GM12873 (cell line): ENCODE measurements around the gene SRCAP.

Source experiments
- TF ChIP-seq, protein P1 (sequence below): IDR thresholded peaks from 2 replicates; pipeline ENCODE4 v1.5.1; 2012; ENCODE audit warnings: low read depth, mild to moderate bottlenecking, moderate library complexity, low read length, control low read depth; ENCODE audit not compliant: insufficient read depth; ENCODE audit errors: missing control alignments

Gene SRCAP

DNA sequence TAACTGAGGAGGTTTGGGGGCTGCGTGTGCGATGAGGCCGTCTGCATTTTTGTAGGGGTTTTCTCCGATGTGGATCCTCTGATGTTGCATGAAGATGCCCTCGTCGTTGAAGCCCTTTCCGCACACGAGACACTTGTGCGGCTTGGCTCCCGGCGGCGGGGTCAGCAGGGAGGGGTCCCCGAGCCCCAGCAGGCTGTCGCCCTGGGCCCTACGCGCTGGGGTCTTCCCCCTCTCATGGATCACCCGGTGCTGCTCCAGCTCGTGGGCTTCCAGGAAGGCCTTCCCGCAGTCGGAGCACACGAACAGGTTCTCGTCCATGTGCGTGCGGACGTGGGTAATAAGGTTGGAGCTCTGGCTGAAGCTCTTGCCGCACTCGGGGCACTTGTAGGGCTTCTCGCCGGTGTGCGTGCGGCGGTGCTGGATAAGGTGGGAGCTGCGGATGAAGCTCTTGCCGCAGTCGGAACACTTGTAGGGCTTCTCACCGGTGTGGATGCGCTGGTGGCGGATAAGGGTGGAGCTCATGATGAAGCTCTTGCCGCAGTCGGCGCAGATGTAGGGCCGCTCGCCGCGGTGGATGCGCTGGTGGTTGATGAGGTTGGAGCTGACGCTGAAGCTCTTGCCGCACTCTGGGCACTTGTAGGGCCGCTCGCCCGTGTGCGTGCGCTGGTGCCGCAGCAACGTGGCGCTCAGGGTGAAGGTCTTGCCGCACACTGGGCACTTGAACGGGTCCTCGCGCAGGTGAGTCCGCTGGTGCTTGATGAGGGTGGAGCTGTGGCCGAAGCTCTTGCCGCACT is 83.7 kb downstream of the SRCAP start:
- TF ChIP-seq, protein P1, sequence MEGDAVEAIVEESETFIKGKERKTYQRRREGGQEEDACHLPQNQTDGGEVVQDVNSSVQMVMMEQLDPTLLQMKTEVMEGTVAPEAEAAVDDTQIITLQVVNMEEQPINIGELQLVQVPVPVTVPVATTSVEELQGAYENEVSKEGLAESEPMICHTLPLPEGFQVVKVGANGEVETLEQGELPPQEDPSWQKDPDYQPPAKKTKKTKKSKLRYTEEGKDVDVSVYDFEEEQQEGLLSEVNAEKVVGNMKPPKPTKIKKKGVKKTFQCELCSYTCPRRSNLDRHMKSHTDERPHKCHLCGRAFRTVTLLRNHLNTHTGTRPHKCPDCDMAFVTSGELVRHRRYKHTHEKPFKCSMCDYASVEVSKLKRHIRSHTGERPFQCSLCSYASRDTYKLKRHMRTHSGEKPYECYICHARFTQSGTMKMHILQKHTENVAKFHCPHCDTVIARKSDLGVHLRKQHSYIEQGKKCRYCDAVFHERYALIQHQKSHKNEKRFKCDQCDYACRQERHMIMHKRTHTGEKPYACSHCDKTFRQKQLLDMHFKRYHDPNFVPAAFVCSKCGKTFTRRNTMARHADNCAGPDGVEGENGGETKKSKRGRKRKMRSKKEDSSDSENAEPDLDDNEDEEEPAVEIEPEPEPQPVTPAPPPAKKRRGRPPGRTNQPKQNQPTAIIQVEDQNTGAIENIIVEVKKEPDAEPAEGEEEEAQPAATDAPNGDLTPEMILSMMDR = no peak

DNA sequence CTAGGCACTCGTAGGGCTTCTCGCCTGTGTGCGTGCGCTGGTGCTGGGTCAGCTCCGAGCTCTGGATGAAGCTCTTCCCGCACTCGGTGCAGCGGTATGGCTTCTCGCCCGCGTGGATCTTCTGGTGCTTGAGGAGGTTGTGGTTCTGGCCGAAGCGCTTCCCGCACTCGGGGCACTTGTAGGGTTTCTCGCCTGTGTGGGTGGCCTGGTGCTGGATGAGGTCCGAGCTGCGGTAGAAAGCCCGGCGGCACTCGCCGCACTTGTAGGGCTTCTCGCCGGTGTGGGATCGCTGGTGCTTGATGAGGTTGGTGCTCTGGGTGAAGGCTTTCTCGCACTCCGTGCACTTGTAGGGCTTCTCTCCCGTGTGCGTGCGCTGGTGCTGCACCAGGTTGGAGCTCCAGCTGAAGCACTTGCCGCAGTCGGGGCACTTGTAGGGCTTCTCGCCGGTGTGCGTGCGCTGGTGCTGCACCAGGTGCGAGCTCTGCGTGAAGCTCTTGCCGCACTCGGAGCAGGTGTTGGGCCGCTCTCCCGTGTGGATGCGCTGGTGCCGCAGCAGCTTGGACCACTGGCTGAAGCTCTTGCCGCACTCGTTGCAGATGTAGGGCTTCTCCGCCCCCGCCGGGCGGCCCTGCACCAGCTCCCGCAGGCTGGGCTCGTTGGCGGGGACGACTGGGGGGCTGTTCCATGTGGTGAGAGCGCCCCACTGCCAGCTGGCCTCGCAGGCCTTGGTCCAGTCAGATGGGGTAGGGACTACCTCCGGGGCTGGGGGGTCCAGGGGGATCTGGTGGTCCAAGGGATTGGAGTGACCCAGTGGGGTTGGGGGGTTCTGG is 84.5 kb downstream of the SRCAP start:
- TF ChIP-seq, protein P1 = no peak

DNA sequence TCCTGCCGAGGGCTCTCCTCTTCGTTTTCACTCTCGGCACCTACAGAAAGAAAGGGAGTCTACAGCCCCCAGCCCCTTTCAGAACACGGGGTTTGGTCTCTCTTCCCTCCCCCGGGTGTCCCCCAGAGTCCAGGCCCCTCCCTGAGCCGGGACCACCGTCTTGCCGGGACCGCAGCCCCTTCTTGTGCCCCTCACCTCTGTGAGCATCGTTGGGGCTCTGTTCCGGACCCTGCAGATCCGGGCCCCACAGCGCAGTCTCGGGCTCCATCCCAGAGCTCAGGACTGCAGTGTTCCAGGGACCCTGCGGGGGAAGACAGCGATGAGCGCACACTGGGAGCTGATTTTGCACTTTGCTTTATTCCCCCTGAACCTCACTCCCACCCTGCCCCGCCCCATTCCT is 85.2 kb downstream of the SRCAP start:
- TF ChIP-seq, protein P1 = no peak

DNA sequence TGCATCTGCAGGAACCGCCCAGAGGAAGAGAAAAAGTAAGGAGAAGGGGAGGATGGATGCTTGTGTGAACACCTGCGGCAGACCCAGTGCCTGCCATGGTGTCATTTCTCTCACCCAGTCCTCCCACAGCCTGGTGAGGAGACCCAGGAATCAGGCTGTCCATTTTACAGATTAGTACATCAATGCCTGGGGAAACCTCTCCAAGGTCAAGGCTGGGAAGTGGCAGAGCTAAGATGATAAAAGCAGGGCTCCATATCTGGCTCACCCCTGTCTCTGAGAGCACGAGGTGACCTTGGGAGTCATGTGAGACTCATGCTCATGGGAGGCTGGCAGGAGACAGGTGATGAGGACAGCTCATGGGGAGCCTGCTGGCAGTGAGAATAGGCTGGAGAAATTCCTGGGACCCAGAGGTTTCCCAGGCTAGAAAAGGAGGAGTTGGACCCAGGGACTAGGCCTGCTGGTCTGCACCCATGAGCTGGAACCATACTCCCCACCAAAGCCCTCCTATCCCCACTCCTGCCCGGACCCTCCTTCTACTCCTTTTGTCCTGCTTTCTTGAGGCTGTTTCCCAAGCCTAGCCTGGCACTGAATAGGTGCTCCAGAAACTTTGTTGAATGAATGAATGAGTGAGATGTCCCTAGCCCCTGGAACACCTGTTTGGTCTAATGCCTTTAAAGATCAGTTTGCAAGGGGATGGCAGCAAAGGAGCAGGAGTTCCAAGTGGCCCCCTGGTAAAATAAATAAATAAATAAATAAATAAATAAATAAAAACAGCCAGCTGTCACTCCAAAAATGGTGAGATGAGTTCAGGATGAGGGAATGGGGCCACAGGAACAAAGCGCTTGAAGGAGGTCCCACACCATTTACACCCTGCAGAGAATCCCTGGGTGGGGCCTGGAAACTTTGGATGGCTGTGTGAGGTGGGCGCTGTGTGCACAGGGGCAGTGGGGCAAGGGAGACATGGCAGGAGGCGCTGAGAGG is 86.4 kb downstream of the SRCAP start:
- TF ChIP-seq, protein P1 = no peak

DNA sequence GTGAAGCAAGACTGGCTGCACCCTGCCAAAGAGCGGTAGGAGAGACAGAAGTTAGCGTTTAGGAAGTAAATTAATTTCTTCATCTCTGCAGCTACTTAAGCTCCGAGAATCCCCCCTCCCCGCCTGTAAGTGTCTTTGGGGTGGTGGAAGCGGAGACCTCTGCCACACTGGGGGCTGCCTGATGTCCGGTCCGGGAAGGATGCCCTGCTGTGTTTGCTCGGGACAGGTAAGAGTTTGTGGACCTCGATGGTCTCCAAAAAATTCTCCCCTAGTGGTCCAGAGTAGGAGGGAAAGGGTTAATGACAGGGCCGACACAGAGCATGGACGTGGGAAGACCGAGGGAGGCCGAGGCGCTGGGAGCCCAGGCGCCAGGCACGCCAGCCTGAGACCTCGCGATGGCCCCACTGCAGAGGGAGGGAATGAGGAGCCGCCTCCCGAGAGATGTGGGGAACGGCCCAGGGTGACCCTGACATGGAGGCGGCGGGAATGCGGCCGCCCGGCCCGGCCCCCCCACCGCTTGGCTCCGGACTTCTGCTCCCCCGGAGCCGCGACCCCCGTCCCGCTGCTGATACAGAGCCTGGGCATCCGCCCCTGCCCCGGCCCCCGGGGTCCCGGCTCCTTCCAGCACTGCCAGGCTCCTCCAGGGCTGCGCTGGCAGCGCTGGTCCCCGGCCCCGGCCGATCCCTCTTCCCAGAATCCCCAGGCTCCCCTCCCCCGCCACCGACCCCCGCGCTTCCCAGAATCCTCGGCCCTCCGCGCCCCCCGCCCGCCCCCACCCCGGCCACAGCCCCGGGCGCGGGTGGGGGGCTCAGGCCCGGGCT is 87.4 kb downstream of the SRCAP start:
- TF ChIP-seq, protein P1 = no peak

DNA sequence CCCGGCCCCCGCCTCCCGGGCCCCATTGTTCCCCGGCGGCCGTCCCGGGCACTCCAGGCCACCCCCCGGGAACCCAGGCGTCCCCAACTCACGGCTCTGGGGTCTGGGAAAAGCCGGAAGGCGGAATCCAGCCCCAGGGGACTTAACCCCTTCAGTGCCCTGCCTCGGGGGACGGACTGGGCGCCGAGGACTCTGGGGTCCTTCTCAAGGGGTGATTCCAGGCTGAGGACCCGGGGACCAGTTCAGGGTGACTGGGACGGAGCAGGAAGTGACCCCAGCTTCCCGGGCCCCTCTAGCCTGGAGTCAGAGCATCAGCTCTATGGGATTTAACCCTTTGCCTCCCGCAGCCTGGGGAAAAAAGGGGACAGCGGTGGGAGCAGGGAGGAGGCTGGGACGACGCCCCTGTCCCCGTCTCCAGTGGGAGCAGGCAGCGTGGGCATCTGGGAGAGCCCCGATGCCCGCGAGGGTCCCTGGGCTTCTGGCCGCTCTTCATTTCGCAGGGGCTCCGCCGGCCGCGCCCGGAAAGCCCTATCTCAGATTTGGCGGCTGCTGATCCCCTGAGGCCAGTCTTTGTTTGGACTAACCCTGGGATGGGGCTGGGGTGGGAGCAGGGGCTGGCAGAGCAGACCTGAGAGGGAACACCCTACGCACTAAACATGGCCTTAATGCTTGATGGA is 88.1 kb downstream of the SRCAP start, which contains the start of gene ZNF629:
Gene ZNF629 (minus strand): TSS at position 270 of the 677 bp plus-strand sequence. CDS start 2,723 bp downstream, outside the sequence.
- TF ChIP-seq, protein P1 = no peak
